ENCODE measurements around the gene BCL6.
"Not testable (repeated sequence)": the region's sequence is repeated elsewhere in the genome, so short reads cannot be mapped to it uniquely, and the experiment has no call there.

BCL6 gene

DNA sequence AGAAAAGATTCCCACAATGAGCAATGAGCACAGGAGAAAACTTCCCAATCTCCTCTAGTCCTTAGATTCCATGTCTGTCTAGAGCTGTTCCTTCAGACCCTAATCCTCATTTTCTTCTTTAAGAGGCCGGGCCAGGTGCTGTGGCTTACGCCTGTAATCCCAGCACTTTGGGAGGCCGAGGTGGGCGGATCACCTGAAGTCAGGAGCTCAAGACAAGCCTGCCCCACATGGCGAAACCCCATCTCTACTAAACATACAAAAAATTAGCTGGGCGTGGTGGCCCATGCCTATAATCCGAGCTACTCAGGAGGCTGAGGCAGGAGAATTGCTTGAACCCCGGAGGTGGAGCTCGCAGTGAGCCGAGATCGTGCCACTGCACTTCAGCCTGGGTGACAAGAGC, 63.5 kb downstream of the BCL6 start:
- not testable (repeated sequence) for DNase-seq (ENCODE audit: insufficient read length, low spot score); FAIRE-seq

DNA sequence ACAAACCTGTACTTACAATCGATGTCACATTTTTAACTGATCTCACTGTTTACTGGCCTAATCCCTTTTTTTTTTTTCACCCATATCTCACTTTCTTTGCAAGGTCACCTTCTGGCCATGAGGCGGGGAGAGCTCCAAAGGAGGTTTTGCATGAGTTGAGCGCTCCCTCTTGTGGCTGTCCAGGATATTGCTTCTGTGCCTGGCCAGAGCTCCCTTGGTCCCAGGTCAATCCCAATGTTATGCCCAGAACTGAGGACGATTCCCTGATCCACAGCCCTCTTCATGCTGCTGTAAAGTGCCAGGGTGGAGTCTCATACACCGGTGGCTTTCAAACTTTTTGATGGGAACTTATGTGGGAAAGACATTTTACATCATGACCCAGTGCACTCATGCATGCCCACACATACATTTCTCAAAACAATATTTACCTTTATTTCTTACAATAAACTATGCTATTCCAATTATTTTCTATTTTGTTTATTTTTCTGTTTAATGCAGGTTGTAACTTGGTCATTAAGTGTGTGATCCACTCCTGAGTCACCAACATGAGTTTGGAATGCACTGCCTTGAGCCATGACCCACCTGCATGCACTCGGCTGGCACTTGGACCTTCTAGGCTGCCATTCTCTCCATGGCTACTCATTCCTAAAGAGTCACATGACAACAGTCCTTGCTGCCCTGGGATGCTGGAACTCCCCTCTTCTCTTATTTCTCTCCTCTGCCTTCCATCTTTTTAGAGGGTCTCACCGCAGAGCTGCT, 65.5 kb downstream of the BCL6 start:
- peak; percentile 59 for DNase-seq (ENCODE audit: insufficient read length, low spot score)
- peak; percentile 64 for FAIRE-seq

DNA sequence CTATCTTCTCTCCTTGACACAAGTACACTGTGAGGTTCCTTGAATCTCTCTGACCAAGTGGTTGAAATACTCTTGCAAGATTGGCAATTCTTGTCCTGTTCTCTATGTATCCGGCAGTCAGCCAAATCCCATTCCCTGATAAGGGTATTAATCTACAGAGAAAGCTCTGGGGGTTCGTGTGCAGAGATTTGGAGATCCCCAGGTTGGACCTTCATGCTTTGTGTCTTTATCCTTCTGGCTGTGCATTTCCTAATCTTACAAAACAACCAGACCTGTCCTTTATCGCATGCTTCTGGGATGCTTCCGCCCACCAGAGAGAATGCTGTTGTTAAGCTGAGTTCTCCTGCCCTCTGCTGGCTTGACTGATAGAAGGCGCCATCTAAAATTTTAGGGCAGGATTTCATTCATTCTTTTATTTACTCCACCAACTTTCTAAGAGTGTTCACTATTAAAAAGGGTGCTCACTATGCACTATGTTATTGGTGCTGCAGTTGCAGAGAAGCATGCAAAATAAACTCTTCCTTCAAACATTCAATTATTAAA, 66.5 kb downstream of the BCL6 start:
- DNase-seq (ENCODE audit: insufficient read length, low spot score) (peak; percentile 17), FAIRE-seq (no peak)

DNA sequence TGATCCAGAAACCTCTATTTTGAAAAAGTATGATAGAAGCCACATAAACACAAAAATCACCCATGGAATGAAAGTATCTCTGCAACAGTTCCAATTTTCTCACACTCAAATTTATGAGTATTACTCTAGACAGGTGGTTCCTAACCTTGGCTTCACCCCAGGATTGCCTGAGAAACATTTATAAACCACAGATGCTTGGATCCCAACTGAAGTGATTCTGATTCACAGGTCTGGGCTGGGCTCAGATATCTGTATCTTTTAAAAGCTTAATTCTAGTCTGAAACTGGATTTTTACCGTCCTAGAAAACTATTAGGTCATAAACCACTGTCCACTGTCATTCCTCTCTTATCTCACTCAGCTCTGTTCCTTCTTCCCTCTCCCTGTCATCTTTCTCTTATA, 67.7 kb downstream of the BCL6 start:
- no peak for FAIRE-seq
- DNase-seq (ENCODE audit: insufficient read length, low spot score): no peak

- no peak for DNase-seq (ENCODE audit: insufficient read length, low spot score)
- no peak for FAIRE-seq
Observed at GRCh38 chr3:187673012-187673411, 72.3 kb downstream of the BCL6 start.

Data from GM19239 (cell line).